HEK293 (cell line): ENCODE data around the gene TTLL9.

Source experiments
- GLIS1 ChIP-seq: fragments of 450-650 bp; formaldehyde crosslinking; IDR thresholded peaks from 2 replicates; pipeline ENCODE4 v1.5.1; 2016; ENCODE audit warnings: missing biosample characterization, missing genetic modification characterization
- KLF8 ChIP-seq: fragments of 450-650 bp; formaldehyde crosslinking; IDR thresholded peaks from 2 replicates; pipeline ENCODE4 v1.5.1; 2016; ENCODE audit warnings: missing biosample characterization, missing genetic modification characterization
- PRDM1 ChIP-seq: fragments of 450-650 bp; formaldehyde crosslinking; IDR thresholded peaks from 2 replicates; pipeline ENCODE4; 2016; ENCODE audit warnings: missing biosample characterization, missing genetic modification characterization
- ZBTB8A ChIP-seq: fragments of 450-650 bp; formaldehyde crosslinking; IDR thresholded peaks from 2 replicates; pipeline ENCODE4 v1.5.1; 2016; ENCODE audit warnings: missing biosample characterization, missing genetic modification characterization
- ZFP41 ChIP-seq: fragments of 450-650 bp; formaldehyde crosslinking; IDR thresholded peaks from 2 replicates; pipeline ENCODE4 v1.5.1; 2016; ENCODE audit warnings: missing biosample characterization, missing genetic modification characterization, borderline replicate concordance
- ZNF112 ChIP-seq: fragments of 450-650 bp; formaldehyde crosslinking; IDR thresholded peaks from 2 replicates; pipeline ENCODE4 v1.5.0; 2017; ENCODE audit warnings: missing biosample characterization, missing genetic modification characterization
- ZNF140 ChIP-seq: fragments of 450-650 bp; formaldehyde crosslinking; IDR thresholded peaks from 2 replicates; pipeline ENCODE4 v1.5.1; 2016; ENCODE audit warnings: missing biosample characterization, missing genetic modification characterization
- ZNF19 ChIP-seq: fragments of 450-650 bp; formaldehyde crosslinking; IDR thresholded peaks from 2 replicates; pipeline ENCODE4; 2016; ENCODE audit warnings: missing biosample characterization, missing genetic modification characterization, low read depth
- ZNF2 ChIP-seq: fragments of 450-650 bp; formaldehyde crosslinking; IDR thresholded peaks from 2 replicates; pipeline ENCODE4 v1.5.1; 2016; ENCODE audit warnings: missing biosample characterization, missing genetic modification characterization
- ZNF223 ChIP-seq: fragments of 450-650 bp; formaldehyde crosslinking; IDR thresholded peaks from 2 replicates; pipeline ENCODE4 v1.5.1; 2016; ENCODE audit warnings: missing biosample characterization, missing genetic modification characterization
- ZNF311 ChIP-seq: fragments of 450-650 bp; formaldehyde crosslinking; IDR thresholded peaks from 2 replicates; pipeline ENCODE4 v1.5.1; 2017; ENCODE audit warnings: missing biosample characterization, missing genetic modification characterization, borderline replicate concordance
- ZNF423 ChIP-seq: fragments of 450-650 bp; formaldehyde crosslinking; IDR thresholded peaks from 2 replicates; pipeline ENCODE4 v1.5.1; 2016; ENCODE audit warnings: missing biosample characterization, missing genetic modification characterization
- ZNF473 ChIP-seq: fragments of 450-650 bp; formaldehyde crosslinking; IDR thresholded peaks from 2 replicates; pipeline ENCODE4 v1.5.1; 2017; ENCODE audit warnings: missing biosample characterization, missing genetic modification characterization
- ZNF548 ChIP-seq: fragments of 450-650 bp; formaldehyde crosslinking; IDR thresholded peaks from 2 replicates; pipeline ENCODE4 v1.5.1; 2016; ENCODE audit warnings: missing biosample characterization, missing genetic modification characterization
- ZNF561 ChIP-seq: fragments of 450-650 bp; IDR thresholded peaks from 2 replicates; pipeline ENCODE4 v1.5.1; 2018; ENCODE audit warnings: missing biosample characterization, missing genetic modification characterization, borderline replicate concordance
- ZNF626 ChIP-seq: fragments of 450-650 bp; sonication (Bioruptor Pico); formaldehyde crosslinking; IDR thresholded peaks from 2 replicates; pipeline ENCODE4 v1.5.1; 2018; ENCODE audit warnings: missing biosample characterization, missing genetic modification characterization, inconsistent platforms
- ZNF660 ChIP-seq: fragments of 450-650 bp; IDR thresholded peaks from 2 replicates; pipeline ENCODE4 v1.5.1; 2018; ENCODE audit warnings: missing biosample characterization, mild to moderate bottlenecking, missing genetic modification characterization
- ZNF776 ChIP-seq: fragments of 450-650 bp; formaldehyde crosslinking; IDR thresholded peaks from 2 replicates; pipeline ENCODE4 v1.5.0; 2017; ENCODE audit warnings: missing biosample characterization, missing genetic modification characterization, borderline replicate concordance
- ZNF777 ChIP-seq: fragments of 450-650 bp; formaldehyde crosslinking; IDR thresholded peaks from 2 replicates; pipeline ENCODE4 v1.5.1; 2017; ENCODE audit warnings: missing biosample characterization, missing genetic modification characterization, borderline replicate concordance
- TF ChIP-seq, protein P1 (sequence below): fragments of 450-650 bp; formaldehyde crosslinking; IDR thresholded peaks from 2 replicates; pipeline ENCODE4 v1.5.1; 2016; ENCODE audit warnings: missing biosample characterization, missing genetic modification characterization
- TF ChIP-seq, protein P2 (sequence below): fragments of 450-650 bp; formaldehyde crosslinking; IDR thresholded peaks from 2 replicates; pipeline ENCODE4 v1.5.1; 2016; ENCODE audit warnings: missing biosample characterization, missing genetic modification characterization, low read depth
- TF ChIP-seq, protein P3 (sequence below): fragments of 450-650 bp; formaldehyde crosslinking; IDR thresholded peaks from 2 replicates; pipeline ENCODE4 v1.5.1; 2016; ENCODE audit warnings: missing biosample characterization, missing genetic modification characterization
- TF ChIP-seq, protein P4 (sequence below): fragments of 450-650 bp; formaldehyde crosslinking; IDR thresholded peaks from 2 replicates; pipeline ENCODE4 v1.5.1; 2016; ENCODE audit warnings: missing biosample characterization, missing genetic modification characterization
- TF ChIP-seq, protein P5 (sequence below): fragments of 450-650 bp; formaldehyde crosslinking; IDR thresholded peaks from 2 replicates; pipeline ENCODE4 v1.5.1; 2016; ENCODE audit warnings: missing biosample characterization, missing genetic modification characterization
- TF ChIP-seq, protein P6 (sequence below): fragments of 450-650 bp; formaldehyde crosslinking; IDR thresholded peaks from 2 replicates; pipeline ENCODE4 v1.5.1; 2016; ENCODE audit warnings: missing biosample characterization, missing genetic modification characterization
- TF ChIP-seq, protein P7 (sequence below): fragments of 450-650 bp; formaldehyde crosslinking; IDR thresholded peaks from 2 replicates; pipeline ENCODE4 v1.5.1; 2016; ENCODE audit warnings: missing biosample characterization, missing genetic modification characterization

TTLL9 gene

DNA sequence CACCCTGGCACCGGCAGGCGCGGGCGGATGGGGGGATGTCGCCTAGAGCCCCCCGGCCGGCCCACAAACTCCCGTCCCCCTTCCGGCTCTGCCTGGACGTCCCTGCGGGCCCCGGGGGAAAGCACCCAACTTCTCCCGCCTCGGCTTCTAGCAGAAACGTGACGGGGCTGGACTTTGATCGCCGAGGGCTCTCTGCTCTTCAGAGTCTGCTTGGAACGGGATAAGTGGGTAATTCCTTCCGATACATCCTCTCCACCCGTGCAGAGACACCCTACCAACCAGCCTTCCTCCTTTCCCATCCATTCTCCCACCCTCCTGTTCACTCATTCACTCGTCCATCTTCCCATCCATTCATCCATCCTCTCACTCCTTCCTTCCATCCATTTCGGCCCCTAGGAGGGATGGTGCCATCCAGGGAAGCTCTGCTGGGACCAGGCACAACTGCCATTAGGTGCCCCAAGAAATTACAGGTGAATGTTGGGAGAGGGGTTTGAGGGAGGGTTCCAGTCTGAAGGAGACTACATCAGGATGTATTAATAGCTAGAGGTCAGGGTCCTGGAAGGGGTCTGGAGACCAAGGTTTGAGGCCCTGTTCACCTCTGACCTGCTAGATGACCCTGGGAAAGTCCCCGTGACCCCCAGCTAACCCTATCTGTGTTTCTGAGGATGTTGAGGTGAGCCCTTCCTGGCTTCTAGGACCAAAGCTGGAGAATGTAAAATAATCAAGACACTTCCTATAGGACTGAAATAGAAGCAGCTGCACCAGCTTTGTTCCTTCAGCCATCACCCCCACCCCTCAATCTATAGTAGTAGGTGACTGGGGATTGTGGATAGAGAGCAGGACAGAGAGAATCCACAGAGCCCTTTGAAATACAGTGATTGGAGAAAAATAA is 538 bp downstream of the TTLL9 start (continued):
- TF ChIP-seq ZNF223 (tag by site-specific recombination) (no peak), ZNF112 (tag by site-specific recombination) (no peak), ZNF423 (tag by site-specific recombination) (no peak), PRDM1 (tag by site-specific recombination) (peak; percentile 29; the same call in 1 of the 2 replicates), ZNF561 (tag by site-specific recombination) (no peak), ZNF660 (no peak), ZBTB8A (no peak), ZFP41 (tag by site-specific recombination) (no peak), ZNF2 (tag by site-specific recombination) (no peak), ZNF548 (tag by site-specific recombination) (peak; percentile 83), KLF8 (tag by site-specific recombination) (no peak), ZNF19 (tag by site-specific recombination) (no peak), GLIS1 (tag by site-specific recombination) (0 out of 2 replicates have a peak, but pooled peaks have one; percentile 2), ZNF311 (no peak), ZNF140 (tag by site-specific recombination) (no peak), ZNF776 (tag by site-specific recombination) (no peak), ZNF777 (tag by site-specific recombination) (no peak), ZNF626 (tag by site-specific recombination) (no peak), ZNF473 (tag by site-specific recombination) (no peak)
- TF ChIP-seq, protein P1, sequence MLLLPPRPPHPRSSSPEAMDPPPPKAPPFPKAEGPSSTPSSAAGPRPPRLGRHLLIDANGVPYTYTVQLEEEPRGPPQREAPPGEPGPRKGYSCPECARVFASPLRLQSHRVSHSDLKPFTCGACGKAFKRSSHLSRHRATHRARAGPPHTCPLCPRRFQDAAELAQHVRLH (tag by site-specific recombination): no peak
- TF ChIP-seq, protein P2, sequence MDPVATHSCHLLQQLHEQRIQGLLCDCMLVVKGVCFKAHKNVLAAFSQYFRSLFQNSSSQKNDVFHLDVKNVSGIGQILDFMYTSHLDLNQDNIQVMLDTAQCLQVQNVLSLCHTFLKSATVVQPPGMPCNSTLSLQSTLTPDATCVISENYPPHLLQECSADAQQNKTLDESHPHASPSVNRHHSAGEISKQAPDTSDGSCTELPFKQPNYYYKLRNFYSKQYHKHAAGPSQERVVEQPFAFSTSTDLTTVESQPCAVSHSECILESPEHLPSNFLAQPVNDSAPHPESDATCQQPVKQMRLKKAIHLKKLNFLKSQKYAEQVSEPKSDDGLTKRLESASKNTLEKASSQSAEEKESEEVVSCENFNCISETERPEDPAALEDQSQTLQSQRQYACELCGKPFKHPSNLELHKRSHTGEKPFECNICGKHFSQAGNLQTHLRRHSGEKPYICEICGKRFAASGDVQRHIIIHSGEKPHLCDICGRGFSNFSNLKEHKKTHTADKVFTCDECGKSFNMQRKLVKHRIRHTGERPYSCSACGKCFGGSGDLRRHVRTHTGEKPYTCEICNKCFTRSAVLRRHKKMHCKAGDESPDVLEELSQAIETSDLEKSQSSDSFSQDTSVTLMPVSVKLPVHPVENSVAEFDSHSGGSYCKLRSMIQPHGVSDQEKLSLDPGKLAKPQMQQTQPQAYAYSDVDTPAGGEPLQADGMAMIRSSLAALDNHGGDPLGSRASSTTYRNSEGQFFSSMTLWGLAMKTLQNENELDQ (tag by site-specific recombination): no peak
- TF ChIP-seq, protein P3, sequence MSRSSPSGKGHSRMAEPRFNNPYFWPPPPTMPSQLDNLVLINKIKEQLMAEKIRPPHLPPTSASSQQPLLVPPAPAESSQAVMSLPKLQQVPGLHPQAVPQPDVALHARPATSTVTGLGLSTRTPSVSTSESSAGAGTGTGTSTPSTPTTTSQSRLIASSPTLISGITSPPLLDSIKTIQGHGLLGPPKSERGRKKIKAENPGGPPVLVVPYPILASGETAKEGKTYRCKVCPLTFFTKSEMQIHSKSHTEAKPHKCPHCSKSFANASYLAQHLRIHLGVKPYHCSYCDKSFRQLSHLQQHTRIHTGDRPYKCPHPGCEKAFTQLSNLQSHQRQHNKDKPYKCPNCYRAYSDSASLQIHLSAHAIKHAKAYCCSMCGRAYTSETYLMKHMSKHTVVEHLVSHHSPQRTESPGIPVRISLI: no peak
- TF ChIP-seq, protein P4, sequence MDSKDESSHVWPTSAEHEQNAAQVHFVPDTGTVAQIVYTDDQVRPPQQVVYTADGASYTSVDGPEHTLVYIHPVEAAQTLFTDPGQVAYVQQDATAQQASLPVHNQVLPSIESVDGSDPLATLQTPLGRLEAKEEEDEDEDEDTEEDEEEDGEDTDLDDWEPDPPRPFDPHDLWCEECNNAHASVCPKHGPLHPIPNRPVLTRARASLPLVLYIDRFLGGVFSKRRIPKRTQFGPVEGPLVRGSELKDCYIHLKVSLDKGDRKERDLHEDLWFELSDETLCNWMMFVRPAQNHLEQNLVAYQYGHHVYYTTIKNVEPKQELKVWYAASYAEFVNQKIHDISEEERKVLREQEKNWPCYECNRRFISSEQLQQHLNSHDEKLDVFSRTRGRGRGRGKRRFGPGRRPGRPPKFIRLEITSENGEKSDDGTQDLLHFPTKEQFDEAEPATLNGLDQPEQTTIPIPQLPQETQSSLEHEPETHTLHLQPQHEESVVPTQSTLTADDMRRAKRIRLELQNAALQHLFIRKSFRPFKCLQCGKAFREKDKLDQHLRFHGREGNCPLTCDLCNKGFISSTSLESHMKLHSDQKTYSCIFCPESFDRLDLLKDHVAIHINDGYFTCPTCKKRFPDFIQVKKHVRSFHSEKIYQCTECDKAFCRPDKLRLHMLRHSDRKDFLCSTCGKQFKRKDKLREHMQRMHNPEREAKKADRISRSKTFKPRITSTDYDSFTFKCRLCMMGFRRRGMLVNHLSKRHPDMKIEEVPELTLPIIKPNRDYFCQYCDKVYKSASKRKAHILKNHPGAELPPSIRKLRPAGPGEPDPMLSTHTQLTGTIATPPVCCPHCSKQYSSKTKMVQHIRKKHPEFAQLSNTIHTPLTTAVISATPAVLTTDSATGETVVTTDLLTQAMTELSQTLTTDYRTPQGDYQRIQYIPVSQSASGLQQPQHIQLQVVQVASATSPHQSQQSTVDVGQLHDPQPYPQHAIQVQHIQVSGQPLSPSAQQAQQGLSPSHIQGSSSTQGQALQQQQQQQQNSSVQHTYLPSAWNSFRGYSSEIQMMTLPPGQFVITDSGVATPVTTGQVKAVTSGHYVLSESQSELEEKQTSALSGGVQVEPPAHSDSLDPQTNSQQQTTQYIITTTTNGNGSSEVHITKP (tag by site-specific recombination): peak; percentile 26
- TF ChIP-seq, protein P5, sequence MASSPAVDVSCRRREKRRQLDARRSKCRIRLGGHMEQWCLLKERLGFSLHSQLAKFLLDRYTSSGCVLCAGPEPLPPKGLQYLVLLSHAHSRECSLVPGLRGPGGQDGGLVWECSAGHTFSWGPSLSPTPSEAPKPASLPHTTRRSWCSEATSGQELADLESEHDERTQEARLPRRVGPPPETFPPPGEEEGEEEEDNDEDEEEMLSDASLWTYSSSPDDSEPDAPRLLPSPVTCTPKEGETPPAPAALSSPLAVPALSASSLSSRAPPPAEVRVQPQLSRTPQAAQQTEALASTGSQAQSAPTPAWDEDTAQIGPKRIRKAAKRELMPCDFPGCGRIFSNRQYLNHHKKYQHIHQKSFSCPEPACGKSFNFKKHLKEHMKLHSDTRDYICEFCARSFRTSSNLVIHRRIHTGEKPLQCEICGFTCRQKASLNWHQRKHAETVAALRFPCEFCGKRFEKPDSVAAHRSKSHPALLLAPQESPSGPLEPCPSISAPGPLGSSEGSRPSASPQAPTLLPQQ (tag by site-specific recombination): no peak; the same call in 1 of the 2 replicates
- TF ChIP-seq, protein P6, sequence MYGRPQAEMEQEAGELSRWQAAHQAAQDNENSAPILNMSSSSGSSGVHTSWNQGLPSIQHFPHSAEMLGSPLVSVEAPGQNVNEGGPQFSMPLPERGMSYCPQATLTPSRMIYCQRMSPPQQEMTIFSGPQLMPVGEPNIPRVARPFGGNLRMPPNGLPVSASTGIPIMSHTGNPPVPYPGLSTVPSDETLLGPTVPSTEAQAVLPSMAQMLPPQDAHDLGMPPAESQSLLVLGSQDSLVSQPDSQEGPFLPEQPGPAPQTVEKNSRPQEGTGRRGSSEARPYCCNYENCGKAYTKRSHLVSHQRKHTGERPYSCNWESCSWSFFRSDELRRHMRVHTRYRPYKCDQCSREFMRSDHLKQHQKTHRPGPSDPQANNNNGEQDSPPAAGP (tag by site-specific recombination): 0 out of 2 replicates have a peak, but pooled peaks have one; percentile 28
- TF ChIP-seq, protein P7, sequence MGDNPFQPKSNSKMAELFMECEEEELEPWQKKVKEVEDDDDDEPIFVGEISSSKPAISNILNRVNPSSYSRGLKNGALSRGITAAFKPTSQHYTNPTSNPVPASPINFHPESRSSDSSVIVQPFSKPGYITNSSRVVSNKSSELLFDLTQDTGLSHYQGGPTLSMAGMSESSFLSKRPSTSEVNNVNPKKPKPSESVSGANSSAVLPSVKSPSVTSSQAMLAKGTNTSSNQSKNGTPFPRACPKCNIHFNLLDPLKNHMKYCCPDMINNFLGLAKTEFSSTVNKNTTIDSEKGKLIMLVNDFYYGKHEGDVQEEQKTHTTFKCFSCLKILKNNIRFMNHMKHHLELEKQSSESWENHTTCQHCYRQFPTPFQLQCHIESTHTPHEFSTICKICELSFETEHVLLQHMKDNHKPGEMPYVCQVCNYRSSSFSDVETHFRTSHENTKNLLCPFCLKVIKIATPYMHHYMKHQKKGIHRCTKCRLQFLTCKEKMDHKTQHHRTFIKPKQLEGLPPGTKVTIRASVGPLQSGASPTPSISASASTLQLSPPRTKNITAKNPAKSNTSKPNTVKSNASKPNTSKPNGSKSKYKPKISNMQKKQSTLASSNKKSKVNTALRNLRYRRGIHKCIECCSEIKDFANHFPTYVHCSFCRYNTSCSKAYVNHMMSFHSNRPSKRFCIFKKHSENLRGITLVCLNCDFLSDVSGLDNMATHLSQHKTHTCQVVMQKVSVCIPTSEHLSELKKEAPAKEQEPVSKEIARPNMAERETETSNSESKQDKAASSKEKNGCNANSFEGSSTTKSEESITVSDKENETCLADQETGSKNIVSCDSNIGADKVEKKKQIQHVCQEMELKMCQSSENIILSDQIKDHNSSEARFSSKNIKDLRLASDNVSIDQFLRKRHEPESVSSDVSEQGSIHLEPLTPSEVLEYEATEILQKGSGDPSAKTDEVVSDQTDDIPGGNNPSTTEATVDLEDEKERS (tag by site-specific recombination): no peak
